H1 (cell line): ENCODE data around the gene SIM2. TPM values are rescaled to one million over a fixed set of nuclear protein-coding genes. Genes with fewer than 3 reads are reported as not detected.

Experiments
- CHD1 ChIP-seq: IDR thresholded peaks from 2 replicates; pipeline ENCODE4 v1.6.1; 2012; ENCODE audit warnings: low read depth, low read length, improper control_type of control experiment
- JUND ChIP-seq: IDR thresholded peaks from 2 replicates; pipeline ENCODE4 v1.6.1; 2011; ENCODE audit warnings: mild to moderate bottlenecking, improper control_type of control experiment, low read length
- polyA plus RNA-seq, 7 experiments: library from polyadenylated mRNA; depleted of rRNA in 3 of 7; stranded (reverse) in 5 of 7; unstranded in 2 of 7; fragments of >200 nt in 5 of 7; fragments of 200-250 nt in 2 of 7; gene quantifications; 1 replicate in 5 of 7; 2 replicates in 1 of 7; 4 replicates in 1 of 7; pipeline versions ENCODE4 v1.2.1 to v1.2.3, GENCODE V29; 2011 to 2013; ENCODE audit warnings: missing spikeins in 2 of 7, mixed read lengths in 2 of 7
- total RNA-seq: library from RNA; stranded (reverse); fragmentation: NEBNext Ultra II Directional; extraction: Animal tissue kit (Norgen Biotek cat#: 25700); gene quantifications from 2 replicates; pipeline ENCODE4 v1.2.1, GENCODE V29; 2021

The SIM2 gene
- total and polyA plus RNA-seq, 2 of the 8 experiments (the other 6 are each of a cell fraction or from before 2014, with no cell fraction given), result 0.05 to 0.26 TPM

DNA sequence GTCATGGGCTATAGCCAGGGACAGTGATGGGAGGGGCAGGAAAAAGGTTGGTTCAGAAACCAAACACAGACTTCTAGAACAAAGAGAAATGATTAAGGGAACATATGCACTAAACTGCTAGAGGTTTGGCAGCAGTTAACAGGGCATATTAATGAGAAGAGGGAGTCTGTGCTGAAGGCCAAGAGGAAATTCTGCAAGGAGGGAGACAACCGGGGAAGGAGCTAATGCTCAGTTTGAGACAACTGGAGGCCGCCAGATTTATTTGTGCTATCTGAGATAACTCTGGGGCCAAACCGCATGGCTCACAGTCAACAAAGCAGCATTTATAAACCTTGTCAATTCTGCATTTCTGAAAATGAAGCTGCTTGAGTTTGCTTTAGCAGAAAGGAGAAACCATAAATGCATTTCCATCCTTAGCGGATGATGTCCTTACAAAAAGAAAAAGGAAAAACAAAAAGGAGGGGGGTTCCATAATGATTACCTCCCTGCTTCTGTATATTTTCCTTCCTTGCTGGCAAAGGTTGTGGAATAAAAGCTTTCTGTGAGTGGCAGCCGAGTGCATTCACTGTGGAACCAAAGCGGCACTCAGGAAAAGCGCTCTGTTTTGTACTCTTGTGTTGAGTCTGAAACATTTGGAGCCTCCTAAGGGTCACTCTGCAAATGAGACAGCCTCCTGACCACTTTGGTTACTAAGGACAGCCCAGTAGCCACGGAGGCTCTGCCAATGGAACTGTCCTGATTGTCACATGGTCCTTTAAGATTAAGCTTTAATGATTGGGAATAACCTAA is 70.3 kb downstream of the SIM2 start (continued):
- no peak for TF ChIP-seq CHD1
- TF ChIP-seq JUND, result no peak
